Measurements from ENCODE around the gene CCND1. TPM values are rescaled to one million over a fixed set of nuclear protein-coding genes. Genes with fewer than 3 reads are reported as not detected.

CCND1 gene
- total RNA-seq, 6 experiments from 2014 or later: 67.0 to 283 (median 94.1) TPM

DNA sequence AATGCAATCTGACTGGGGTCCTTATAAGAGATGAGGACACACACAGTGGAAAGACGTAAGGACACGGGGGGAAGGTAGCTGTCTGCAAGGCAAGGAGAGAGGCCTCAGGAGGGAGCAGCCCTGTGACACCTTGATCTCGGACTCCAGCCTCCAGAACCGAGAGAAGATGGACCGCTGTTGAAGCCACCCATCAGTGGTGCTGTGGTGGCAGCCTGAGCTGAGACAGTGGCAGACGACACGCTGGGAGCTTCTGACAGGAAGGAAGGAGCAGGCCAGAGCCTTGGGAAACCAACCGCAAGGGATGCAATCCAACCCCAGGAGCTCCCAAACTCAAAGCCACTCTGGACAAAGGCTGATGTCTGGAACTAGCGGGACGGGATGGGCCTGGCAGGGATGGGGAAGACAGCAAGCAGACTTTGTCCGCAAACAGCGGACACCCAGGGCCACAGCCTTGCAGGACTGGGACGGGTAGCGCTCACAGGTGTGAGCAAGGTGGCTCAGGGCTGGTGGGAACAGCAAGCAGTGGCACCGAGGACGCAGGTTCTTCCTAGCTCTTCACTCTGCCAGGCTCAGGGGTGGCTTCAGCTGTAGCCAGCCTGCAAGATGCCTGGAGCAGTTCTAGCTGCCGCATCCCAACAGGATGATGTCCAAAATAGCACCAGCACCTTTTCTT, 23.3 kb downstream of the CCND1 start:
- 88% methylated on average over 6 of the region's 17 CpGs for WGBS (ENCODE audit: insufficient coverage, low coverage, low lambda C conversion rate, missing lambda C conversion rate)
- H3K4me3 ChIP-seq: no peak overlapping the region
- intact Hi-C loops (cut with DNase I): no loop called here
- no peak for TF ChIP-seq POLR2A (IDR thresholded peaks at IDR 0.05)
- no peak for TF ChIP-seq CTCF (IDR thresholded peaks at IDR 0.05)
- H3K4me1 ChIP-seq: no peaks in the 10 kb centered on the region
- no peaks in the 10 kb centered on the region for H3K27me3 ChIP-seq
- H3K27ac ChIP-seq: no peak overlapping the region
- DNase-seq (peak in 2 of 3 donors; percentile 24 to 33), ATAC-seq (no peak)
- no peaks in the 10 kb centered on the region for H3K9me3 ChIP-seq
- no peaks in the 10 kb centered on the region for H3K36me3 ChIP-seq

DNA sequence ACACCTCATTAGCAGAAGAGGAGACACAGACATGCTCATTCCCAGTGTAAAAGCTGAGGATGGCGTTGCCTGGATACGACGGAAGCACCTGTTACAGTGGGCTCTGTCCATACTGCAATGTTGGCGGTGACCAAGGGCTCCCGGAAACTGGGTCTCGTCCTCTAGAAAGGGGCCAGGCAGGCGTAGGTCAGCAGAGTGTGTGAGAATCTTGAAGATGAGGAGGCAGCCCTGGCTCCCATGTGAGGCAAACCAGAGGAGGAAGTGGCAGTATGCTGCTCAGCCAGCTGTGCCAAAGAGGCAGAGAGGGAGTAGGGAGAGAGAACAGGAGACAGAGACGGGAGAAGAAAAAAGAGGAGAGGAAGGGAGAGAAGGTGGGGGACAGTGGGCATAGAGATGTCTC, 23.9 kb downstream of the CCND1 start:
- TF ChIP-seq POLR2A (IDR thresholded peaks at IDR 0.05) (no peak), CTCF (IDR thresholded peaks at IDR 0.05) (no peak)
- Histone ChIP-seq H3K27ac (no peak overlapping the region), H3K9me3 (no peaks in the 10 kb centered on the region), H3K4me1 (no peaks in the 10 kb centered on the region), H3K27me3 (no peaks in the 10 kb centered on the region), H3K36me3 (no peaks in the 10 kb centered on the region), H3K4me3 (no peak overlapping the region)
- 82% methylated on average over 6 of the region's 8 CpGs for WGBS (ENCODE audit: insufficient coverage, low coverage, low lambda C conversion rate, missing lambda C conversion rate)
- intact Hi-C loops (cut with DNase I): no loop called here
- DNase-seq: peak in 2 of 3 donors; percentile 24
- ATAC-seq: no peak

- intact Hi-C loops (cut with DNase I): no loop called here
- no peaks in the 10 kb centered on the region for H3K27me3 ChIP-seq
- no peak overlapping the region for H3K4me3 ChIP-seq
- ATAC-seq: no peak
- TF ChIP-seq CTCF (IDR thresholded peaks at IDR 0.05) (no peak), POLR2A (IDR thresholded peaks at IDR 0.05) (no peak)
- H3K4me1 ChIP-seq: no peaks in the 10 kb centered on the region
- H3K27ac ChIP-seq: no peak overlapping the region
- no peaks in the 10 kb centered on the region for H3K36me3 ChIP-seq
- 92% methylated on average over 10 of the region's 11 CpGs for WGBS (ENCODE audit: insufficient coverage, low coverage, low lambda C conversion rate, missing lambda C conversion rate)
- no peaks in the 10 kb centered on the region for H3K9me3 ChIP-seq
- no peak for DNase-seq
Observed at GRCh38 chr11:69665669-69666068, 24.7 kb downstream of the CCND1 start.

- TF ChIP-seq CTCF (IDR thresholded peaks at IDR 0.05) (no peak), POLR2A (IDR thresholded peaks at IDR 0.05) (no peak)
- Histone ChIP-seq H3K36me3 (peaks cover 0 to 3% (median under 1%) of the 10 kb centered on the region in 4 donors), H3K27ac (no peak overlapping the region), H3K27me3 (no peaks in the 10 kb centered on the region), H3K4me1 (no peaks in the 10 kb centered on the region), H3K9me3 (no peaks in the 10 kb centered on the region), H3K4me3 (no peak overlapping the region)
- ATAC-seq (no peak), DNase-seq (no peak)
- 88% methylated on average over 3 of the region's 14 CpGs for WGBS (ENCODE audit: insufficient coverage, low coverage, low lambda C conversion rate, missing lambda C conversion rate)
- intact Hi-C loops (cut with DNase I): no loop called here
Observed at GRCh38 chr11:69666261-69666660, 25.3 kb downstream of the CCND1 start.

Measured in right lobe of liver (tissue), 6 donors.